GM12878 (cell line): ENCODE results near the gene ANKRD40CL. TPM values are rescaled to one million over a fixed set of nuclear protein-coding genes. Genes with fewer than 3 reads are reported as not detected.

Experiments used
- EED ChIP-seq: sonication (generic); IDR thresholded peaks from 2 replicates; pipeline ENCODE4 v1.6.1; 2016; ENCODE audit warnings: antibody characterized with exemption, low read depth
- EZH2 ChIP-seq: IDR thresholded peaks from 2 replicates; pipeline ENCODE4 v1.6.1; 2012; ENCODE audit warnings: low read depth, mild to moderate bottlenecking, control low read depth, inconsistent platforms, low read length, borderline replicate concordance; ENCODE audit not compliant: control insufficient read depth
- FOXK2 ChIP-seq: fragments of 450-650 bp; IDR thresholded peaks from 2 replicates; pipeline ENCODE4 v1.6.1; 2017; ENCODE audit warnings: mild to moderate bottlenecking, moderate library complexity
- HCFC1 ChIP-seq: fragments of 150-350 bp; IDR thresholded peaks from 2 replicates; pipeline ENCODE4 v1.6.1; 2014; ENCODE audit warnings: low read length
- HDAC2 ChIP-seq: fragments of 200-600 bp; sonication (generic); IDR thresholded peaks from 2 replicates; pipeline ENCODE4 v1.6.1; 2017
- IKZF1 ChIP-seq: fragments of 450-650 bp; conservative IDR thresholded peaks from 2 replicates; pipeline ENCODE4 v1.6.1; 2017; ENCODE audit warnings: antibody characterized with exemption, mild to moderate bottlenecking
- MEF2B ChIP-seq: fragments of 450-650 bp; IDR thresholded peaks from 2 replicates; pipeline ENCODE4 v1.6.1; 2018; ENCODE audit warnings: mild to moderate bottlenecking, moderate library complexity; ENCODE audit not compliant: partially characterized antibody, poor library complexity, severe bottlenecking
- POLR2A ChIP-seq: IDR thresholded peaks from 2 replicates; pipeline ENCODE4 v1.6.1; 2011; ENCODE audit warnings: low read depth, mild to moderate bottlenecking, low read length
- SMARCA5 ChIP-seq: fragments of 450-650 bp; IDR thresholded peaks from 2 replicates; pipeline ENCODE4 v1.6.1; 2017; ENCODE audit warnings: mild to moderate bottlenecking
- TARDBP ChIP-seq: IDR thresholded peaks from 2 replicates; pipeline ENCODE4 v1.6.1; 2016; ENCODE audit warnings: borderline replicate concordance
- YY1 ChIP-seq: IDR thresholded peaks from 2 replicates; pipeline ENCODE4 v1.6.1; 2011; ENCODE audit warnings: low read depth, mild to moderate bottlenecking, low read length
- ZBED1 ChIP-seq: IDR thresholded peaks from 2 replicates; pipeline ENCODE4 v1.6.1; 2016; ENCODE audit warnings: borderline replicate concordance
- ZNF622 ChIP-seq: fragments of 450-650 bp; IDR thresholded peaks from 2 replicates; pipeline ENCODE4 v1.6.1; 2017; ENCODE audit warnings: mild to moderate bottlenecking, inconsistent platforms
- polyA plus RNA-seq, 11 experiments: library from polyadenylated mRNA; depleted of rRNA in 4 of 11; unstranded in 6 of 11; stranded (reverse) in 5 of 11; fragments of >200 nt; fragmentation: Nextera tagmentation in 4 of 11; fragmentation: Illumina TruSeq in 1 of 11; extraction: Ambion mirVana in 4 of 11; extraction: Trizol in 1 of 11; gene quantifications; 1 replicate in 1 of 11; 2 replicates in 10 of 11; pipeline versions ENCODE4 v1.2.1 to v1.2.3, GENCODE V29; 2011 to 2016; ENCODE audit warnings: inconsistent platforms in 2 of 11, missing spikeins in 2 of 11, low read depth in 1 of 11
- total RNA-seq, 4 experiments: library from RNA; depleted of rRNA in 3 of 4; stranded (reverse); fragments of >200 nt in 3 of 4; fragmentation: Illumina TruSeq in 1 of 4; extraction: Trizol in 1 of 4; gene quantifications; 2 replicates each; pipeline versions ENCODE4 v1.2.1 to v1.2.3, GENCODE V29; 2013 to 2021
- TF ChIP-seq, protein P1 (sequence below): fragments of 450-650 bp; formaldehyde crosslinking; IDR thresholded peaks from 2 replicates; pipeline ENCODE4 v1.5.0; 2022; ENCODE audit warnings: mild to moderate bottlenecking, missing genetic modification characterization
- TF ChIP-seq, protein P2 (sequence below): fragments of 450-650 bp; IDR thresholded peaks from 2 replicates; pipeline ENCODE4 v1.6.1; 2016; ENCODE audit warnings: mild to moderate bottlenecking, moderate library complexity, borderline replicate concordance

ANKRD40CL gene
- total and polyA plus RNA-seq, 10 of the 15 experiments (the other 5 are each of a cell fraction or from before 2014, with no cell fraction given) = not detected

DNA sequence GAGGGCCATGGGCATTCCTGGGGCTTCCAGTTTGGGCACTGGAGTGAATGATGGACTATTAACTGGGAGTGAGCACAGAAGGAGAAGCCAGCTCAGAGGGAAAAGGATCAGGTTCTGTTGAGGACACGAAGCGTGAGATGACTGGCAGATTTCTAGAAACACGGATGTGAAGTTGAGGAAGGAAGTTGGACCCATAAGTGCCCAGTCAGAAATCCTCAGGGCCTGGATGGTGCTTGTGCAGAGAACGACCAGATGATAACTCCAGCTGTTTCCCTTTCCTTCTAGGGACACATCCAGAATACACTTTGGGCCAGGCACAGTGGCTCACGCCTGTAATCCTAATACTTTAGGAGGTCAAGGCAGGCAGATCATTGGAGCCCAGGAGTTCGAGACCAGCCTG, 23.3 kb upstream of the ANKRD40CL start (continued):
- TF ChIP-seq, protein P1, sequence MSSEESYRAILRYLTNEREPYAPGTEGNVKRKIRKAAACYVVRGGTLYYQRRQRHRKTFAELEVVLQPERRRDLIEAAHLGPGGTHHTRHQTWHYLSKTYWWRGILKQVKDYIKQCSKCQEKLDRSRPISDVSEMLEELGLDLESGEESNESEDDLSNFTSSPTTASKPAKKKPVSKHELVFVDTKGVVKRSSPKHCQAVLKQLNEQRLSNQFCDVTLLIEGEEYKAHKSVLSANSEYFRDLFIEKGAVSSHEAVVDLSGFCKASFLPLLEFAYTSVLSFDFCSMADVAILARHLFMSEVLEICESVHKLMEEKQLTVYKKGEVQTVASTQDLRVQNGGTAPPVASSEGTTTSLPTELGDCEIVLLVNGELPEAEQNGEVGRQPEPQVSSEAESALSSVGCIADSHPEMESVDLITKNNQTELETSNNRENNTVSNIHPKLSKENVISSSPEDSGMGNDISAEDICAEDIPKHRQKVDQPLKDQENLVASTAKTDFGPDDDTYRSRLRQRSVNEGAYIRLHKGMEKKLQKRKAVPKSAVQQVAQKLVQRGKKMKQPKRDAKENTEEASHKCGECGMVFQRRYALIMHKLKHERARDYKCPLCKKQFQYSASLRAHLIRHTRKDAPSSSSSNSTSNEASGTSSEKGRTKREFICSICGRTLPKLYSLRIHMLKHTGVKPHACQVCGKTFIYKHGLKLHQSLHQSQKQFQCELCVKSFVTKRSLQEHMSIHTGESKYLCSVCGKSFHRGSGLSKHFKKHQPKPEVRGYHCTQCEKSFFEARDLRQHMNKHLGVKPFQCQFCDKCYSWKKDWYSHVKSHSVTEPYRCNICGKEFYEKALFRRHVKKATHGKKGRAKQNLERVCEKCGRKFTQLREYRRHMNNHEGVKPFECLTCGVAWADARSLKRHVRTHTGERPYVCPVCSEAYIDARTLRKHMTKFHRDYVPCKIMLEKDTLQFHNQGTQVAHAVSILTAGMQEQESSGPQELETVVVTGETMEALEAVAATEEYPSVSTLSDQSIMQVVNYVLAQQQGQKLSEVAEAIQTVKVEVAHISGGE = no peak
- TF ChIP-seq HCFC1 = no peak
- TF ChIP-seq SMARCA5 = no peak
- no peak for TF ChIP-seq IKZF1
- no peak for TF ChIP-seq EZH2
- TF ChIP-seq EED = no peak
- TF ChIP-seq MEF2B = no peak
- no peak for TF ChIP-seq ZBED1
- TF ChIP-seq ZNF622 = no peak
- no peak for TF ChIP-seq HDAC2
- TF ChIP-seq TARDBP = no peak
- no peak for TF ChIP-seq YY1
- TF ChIP-seq FOXK2 = no peak
- TF ChIP-seq POLR2A = no peak
- TF ChIP-seq, protein P2, sequence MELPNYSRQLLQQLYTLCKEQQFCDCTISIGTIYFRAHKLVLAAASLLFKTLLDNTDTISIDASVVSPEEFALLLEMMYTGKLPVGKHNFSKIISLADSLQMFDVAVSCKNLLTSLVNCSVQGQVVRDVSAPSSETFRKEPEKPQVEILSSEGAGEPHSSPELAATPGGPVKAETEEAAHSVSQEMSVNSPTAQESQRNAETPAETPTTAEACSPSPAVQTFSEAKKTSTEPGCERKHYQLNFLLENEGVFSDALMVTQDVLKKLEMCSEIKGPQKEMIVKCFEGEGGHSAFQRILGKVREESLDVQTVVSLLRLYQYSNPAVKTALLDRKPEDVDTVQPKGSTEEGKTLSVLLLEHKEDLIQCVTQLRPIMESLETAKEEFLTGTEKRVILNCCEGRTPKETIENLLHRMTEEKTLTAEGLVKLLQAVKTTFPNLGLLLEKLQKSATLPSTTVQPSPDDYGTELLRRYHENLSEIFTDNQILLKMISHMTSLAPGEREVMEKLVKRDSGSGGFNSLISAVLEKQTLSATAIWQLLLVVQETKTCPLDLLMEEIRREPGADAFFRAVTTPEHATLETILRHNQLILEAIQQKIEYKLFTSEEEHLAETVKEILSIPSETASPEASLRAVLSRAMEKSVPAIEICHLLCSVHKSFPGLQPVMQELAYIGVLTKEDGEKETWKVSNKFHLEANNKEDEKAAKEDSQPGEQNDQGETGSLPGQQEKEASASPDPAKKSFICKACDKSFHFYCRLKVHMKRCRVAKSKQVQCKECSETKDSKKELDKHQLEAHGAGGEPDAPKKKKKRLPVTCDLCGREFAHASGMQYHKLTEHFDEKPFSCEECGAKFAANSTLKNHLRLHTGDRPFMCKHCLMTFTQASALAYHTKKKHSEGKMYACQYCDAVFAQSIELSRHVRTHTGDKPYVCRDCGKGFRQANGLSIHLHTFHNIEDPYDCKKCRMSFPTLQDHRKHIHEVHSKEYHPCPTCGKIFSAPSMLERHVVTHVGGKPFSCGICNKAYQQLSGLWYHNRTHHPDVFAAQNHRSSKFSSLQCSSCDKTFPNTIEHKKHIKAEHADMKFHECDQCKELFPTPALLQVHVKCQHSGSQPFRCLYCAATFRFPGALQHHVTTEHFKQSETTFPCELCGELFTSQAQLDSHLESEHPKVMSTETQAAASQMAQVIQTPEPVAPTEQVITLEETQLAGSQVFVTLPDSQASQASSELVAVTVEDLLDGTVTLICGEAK = no peak
- TF ChIP-seq, all 136 proteins: peak for 0
